Measurements from ENCODE around the gene RAD51D. TPM values are rescaled to one million over a fixed set of nuclear protein-coding genes. Genes with fewer than 3 reads are reported as not detected.

RAD51D gene
- total RNA-seq, 4 donors from 2014 or later: 8.9 to 12.8 (median 10.7) TPM

DNA sequence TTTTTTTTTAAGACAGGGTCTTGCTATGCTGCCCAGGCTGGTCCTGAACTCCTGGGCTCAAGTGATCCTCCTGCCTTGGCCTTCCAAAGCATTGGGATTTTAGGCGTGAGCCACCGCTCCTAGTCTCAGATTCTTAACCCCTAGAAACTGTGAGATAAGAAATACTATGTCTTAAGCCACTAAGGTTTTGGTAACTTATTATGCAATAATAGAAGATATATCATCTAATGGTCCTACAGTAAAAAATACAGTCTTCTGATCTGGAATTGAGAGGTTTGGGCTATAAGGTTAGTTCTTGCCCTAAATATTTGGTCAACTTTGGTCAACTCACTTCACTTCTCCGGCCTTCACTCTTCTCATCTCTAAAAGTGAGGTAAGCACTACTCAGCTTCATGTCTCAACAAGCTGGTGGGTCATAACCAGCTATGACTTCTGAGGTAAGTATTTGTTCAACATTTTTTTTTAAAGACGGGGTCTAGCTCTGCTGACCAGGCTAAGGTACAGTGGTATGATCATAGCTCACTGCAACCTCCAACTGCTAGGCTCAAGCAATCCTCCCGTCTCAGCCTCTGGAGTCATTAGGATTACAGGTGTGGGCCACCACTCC, 14.7 kb downstream of the RAD51D start:
- 97% methylated on average over 5 of the region's 5 CpGs for WGBS
- no peak for DNase-seq (ENCODE audit: extremely low spot score)
- no peak for TF ChIP-seq POLR2AphosphoS5 (IDR thresholded peaks at IDR 0.05)
- TF ChIP-seq POLR2A (IDR thresholded peaks at IDR 0.05; ENCODE audit: low read depth): no peak
- no peak for TF ChIP-seq CTCF (IDR thresholded peaks at IDR 0.05)
- no peak for TF ChIP-seq EP300 (IDR thresholded peaks at IDR 0.05)

GRCh38 chr17:35103271-35103670, 16.4 kb downstream of the RAD51D start:
- intact Hi-C loops (cut with DNase I): no loop called here
- no peak for DNase-seq (ENCODE audit: extremely low spot score)
- H3K4me1 ChIP-seq: no peaks in the 10 kb centered on the region
- H3K36me3 ChIP-seq: peaks cover 17 to 90% (median 64%) of the 10 kb centered on the region in 4 donors
- H3K4me3 ChIP-seq: no peak overlapping the region
- TF ChIP-seq CTCF (IDR thresholded peaks at IDR 0.05) (no peak), EP300 (IDR thresholded peaks at IDR 0.05) (no peak), POLR2A (IDR thresholded peaks at IDR 0.05; ENCODE audit: low read depth) (no peak), POLR2AphosphoS5 (IDR thresholded peaks at IDR 0.05) (no peak)
- WGBS: 92% methylated on average over 5 of the region's 5 CpGs
- H3K27ac ChIP-seq (replicated peaks in 1 of 4): no peak overlapping the region
- no peaks in the 10 kb centered on the region for H3K9me3 ChIP-seq
- H3K27me3 ChIP-seq: no peaks in the 10 kb centered on the region

More for the DNA sequence above, 14.7 kb downstream of the RAD51D start:
- H3K27me3 ChIP-seq: no peaks in the 10 kb centered on the region
- H3K4me3 ChIP-seq: no peak overlapping the region
- H3K4me1 ChIP-seq: no peaks in the 10 kb centered on the region
- peaks cover 10 to 73% (median 54%) of the 10 kb centered on the region in 4 donors for H3K36me3 ChIP-seq
- H3K27ac ChIP-seq (replicated peaks in 1 of 4): no peak overlapping the region
- intact Hi-C loops (cut with DNase I): no loop called here
- H3K9me3 ChIP-seq: no peaks in the 10 kb centered on the region

DNA sequence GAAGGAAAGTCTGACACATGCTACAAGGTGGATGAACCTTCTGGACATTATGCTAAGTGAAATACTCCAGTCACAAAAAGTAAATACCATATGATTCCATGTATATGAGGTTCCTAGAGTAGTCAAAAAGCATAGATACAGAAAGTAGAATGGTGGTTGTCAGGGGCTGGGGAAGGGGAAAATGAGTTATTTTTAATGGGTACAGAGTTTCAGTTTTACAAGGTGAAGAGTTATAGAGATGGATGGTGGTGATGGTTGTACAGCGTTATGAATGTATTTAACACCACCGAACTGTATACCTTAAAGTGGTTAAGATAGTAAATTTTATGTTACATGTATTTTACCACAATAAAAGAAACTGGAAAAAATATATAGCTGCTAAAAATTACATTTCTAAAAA, 17.9 kb downstream of the RAD51D start:
- no peak overlapping the region for H3K4me3 ChIP-seq
- H3K9me3 ChIP-seq: no peaks in the 10 kb centered on the region
- H3K27ac ChIP-seq (replicated peaks in 1 of 4): no peak overlapping the region
- peaks cover 17 to 91% (median 66%) of the 10 kb centered on the region in 4 donors for H3K36me3 ChIP-seq
- 89% methylated on average over 2 of the region's 2 CpGs for WGBS
- TF ChIP-seq POLR2AphosphoS5 (IDR thresholded peaks at IDR 0.05): no peak
- no peak for TF ChIP-seq POLR2A (IDR thresholded peaks at IDR 0.05; ENCODE audit: low read depth)
- no peak for TF ChIP-seq CTCF (IDR thresholded peaks at IDR 0.05)
- TF ChIP-seq EP300 (IDR thresholded peaks at IDR 0.05): no peak
- intact Hi-C loops (cut with DNase I): no loop called here
- no peak for DNase-seq (ENCODE audit: extremely low spot score)
- H3K27me3 ChIP-seq: no peaks in the 10 kb centered on the region
- H3K4me1 ChIP-seq: no peaks in the 10 kb centered on the region

- Histone ChIP-seq H3K4me1 (no peaks in the 10 kb centered on the region), H3K4me3 (no peak overlapping the region), H3K27ac (replicated peaks in 1 of 4) (no peak overlapping the region), H3K27me3 (no peaks in the 10 kb centered on the region), H3K9me3 (no peaks in the 10 kb centered on the region), H3K36me3 (peaks cover 17 to 88% (median 62%) of the 10 kb centered on the region in 4 donors)
- no peak for TF ChIP-seq CTCF (IDR thresholded peaks at IDR 0.05)
- TF ChIP-seq EP300 (IDR thresholded peaks at IDR 0.05): no peak
- TF ChIP-seq POLR2AphosphoS5 (IDR thresholded peaks at IDR 0.05): no peak
- no peak for TF ChIP-seq POLR2A (IDR thresholded peaks at IDR 0.05; ENCODE audit: low read depth)
- DNase-seq (ENCODE audit: extremely low spot score): no peak
- 95% methylated on average over 14 of the region's 14 CpGs for WGBS
- intact Hi-C loops (cut with DNase I): no loop called here
These were observed 18.6 kb downstream of the RAD51D start for GRCh38 chr17:35101036-35101435.

DNA sequence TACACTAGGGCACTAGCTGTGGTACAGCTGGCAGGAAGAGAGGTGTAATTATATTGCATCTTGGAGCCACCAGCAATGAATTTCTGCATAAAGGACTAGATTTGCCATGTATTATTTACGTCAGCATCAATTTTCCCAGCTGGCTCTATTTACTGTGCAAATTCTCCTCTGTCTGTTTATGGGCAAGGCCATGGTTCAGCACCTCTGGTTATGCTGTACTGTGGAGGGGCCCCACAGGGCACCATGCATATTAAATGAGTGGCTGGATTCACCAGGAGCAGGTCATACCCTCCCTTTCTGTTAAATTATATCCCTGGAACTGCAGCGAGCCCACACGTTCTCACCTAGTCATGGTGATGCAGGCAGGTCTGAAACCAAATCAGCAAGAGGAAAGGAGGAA, 19.8 kb downstream of the RAD51D start:
- Histone ChIP-seq H3K4me3 (no peak overlapping the region), H3K9me3 (no peaks in the 10 kb centered on the region), H3K4me1 (no peaks in the 10 kb centered on the region), H3K36me3 (peaks cover 17 to 78% (median 52%) of the 10 kb centered on the region in 4 donors), H3K27ac (replicated peaks in 1 of 4) (no peak overlapping the region), H3K27me3 (no peaks in the 10 kb centered on the region)
- intact Hi-C loops (cut with DNase I): no loop called here
- WGBS: 77% methylated on average over 3 of the region's 3 CpGs
- no peak for TF ChIP-seq EP300 (IDR thresholded peaks at IDR 0.05)
- no peak for TF ChIP-seq POLR2AphosphoS5 (IDR thresholded peaks at IDR 0.05)
- TF ChIP-seq CTCF (IDR thresholded peaks at IDR 0.05): no peak
- no peak for TF ChIP-seq POLR2A (IDR thresholded peaks at IDR 0.05; ENCODE audit: low read depth)
- DNase-seq (ENCODE audit: extremely low spot score): no peak
